Smooth muscle cell (in vitro differentiated cells): ENCODE measurements around the gene NEBL. TPM values are rescaled to one million over a fixed set of nuclear protein-coding genes. Genes with fewer than 3 reads are reported as not detected.

Source experiments
- DNase-seq: peaks from one replicate; lab custom pipeline; 2025; ENCODE audit not compliant: unreplicated experiment; lab: John Stamatoyannopoulos, UW
- H2AFZ ChIP-seq: fragments of 200-600 bp; sonication (generic); 2 replicates; pipeline ENCODE4 v1.6.0; 2016; ENCODE audit warnings: antibody characterized with exemption, low read depth, mild to moderate bottlenecking
- H3F3A ChIP-seq: fragments of 200-600 bp; sonication (generic); 2 replicates; pipeline ENCODE4 v1.6.0; 2017; ENCODE audit warnings: antibody characterized with exemption, low read depth
- H3K27ac ChIP-seq: fragments of 200-600 bp; sonication (generic); 2 replicates; pipeline ENCODE4 v1.5.1; 2016; ENCODE audit warnings: low read depth, mild to moderate bottlenecking
- H3K27me3 ChIP-seq: fragments of 200-600 bp; sonication (generic); 2 replicates; pipeline ENCODE4 v1.6.1; 2016; ENCODE audit warnings: low read depth, mild to moderate bottlenecking
- H3K36me3 ChIP-seq: fragments of 200-600 bp; sonication (generic); 2 replicates; pipeline ENCODE4 v1.5.1; 2016; ENCODE audit warnings: low read depth
- H3K4me1 ChIP-seq: fragments of 200-600 bp; sonication (generic); 2 replicates; pipeline ENCODE4 v1.5.1; 2016; ENCODE audit warnings: low read depth
- H3K4me2 ChIP-seq: fragments of 200-600 bp; sonication (generic); 2 replicates; pipeline ENCODE4 v1.6.0; 2016; ENCODE audit warnings: mild to moderate bottlenecking
- H3K4me3 ChIP-seq: fragments of 200-600 bp; sonication (generic); 2 replicates; pipeline ENCODE4 v1.5.1; 2016; ENCODE audit warnings: mild to moderate bottlenecking
- H3K79me2 ChIP-seq: fragments of 200-600 bp; sonication (generic); 2 replicates; pipeline ENCODE4 v1.6.0; 2016; ENCODE audit warnings: low read depth, mild to moderate bottlenecking
- H3K9ac ChIP-seq: fragments of 200-600 bp; sonication (generic); 2 replicates; pipeline ENCODE4 v1.6.0; 2016; ENCODE audit warnings: low read depth
- H3K9me3 ChIP-seq: fragments of 200-600 bp; sonication (generic); replicated peaks from 2 replicates; pipeline ENCODE4 v1.5.1; 2016; ENCODE audit warnings: low read depth
- H4K20me1 ChIP-seq: fragments of 200-600 bp; sonication (generic); 2 replicates; pipeline ENCODE4 v1.6.0; 2016; ENCODE audit warnings: low read depth
- CTCF ChIP-seq: fragments of 200-600 bp; sonication (generic); IDR thresholded peaks from 2 replicates; pipeline ENCODE4 v1.5.1; 2017; ENCODE audit warnings: borderline replicate concordance, mild to moderate bottlenecking, antibody characterized with exemption; ENCODE audit not compliant: insufficient read depth, poor library complexity, severe bottlenecking
- WGBS: methylation state at CpG from one replicate; pipeline ENCODE4 v1.1.7; 2016; ENCODE audit warnings: low lambda C conversion rate; 5-methylcytosine and 5-hydroxymethylcytosine counted together
- polyA plus RNA-seq: library from polyadenylated mRNA; unstranded; fragments of >200 nt; fragmentation: Nextera tagmentation; extraction: Ambion mirVana; gene quantifications from 2 replicates; pipeline ENCODE4 v1.2.1, GENCODE V29; 2016
- total RNA-seq: library from RNA; depleted of rRNA; stranded (reverse); fragments of >200 nt; gene quantifications from 2 replicates; pipeline ENCODE4 v1.2.3, GENCODE V29; 2014

The NEBL gene
- total and polyA plus RNA-seq, 2 experiments from 2014 or later: 1.8 to 12.8 TPM

- no peak overlapping the region for H3K27ac ChIP-seq
- H3K4me1 ChIP-seq: no peaks in the 10 kb centered on the region
- H3K9me3 ChIP-seq: no peaks in the 10 kb centered on the region
- no peaks in the 10 kb centered on the region for H3K27me3 ChIP-seq
- DNase-seq: no peak
- TF ChIP-seq CTCF: no peak
- H3K9ac ChIP-seq: no peak overlapping the region
- no peaks in the 10 kb centered on the region for H3K79me2 ChIP-seq
- H3K4me3 ChIP-seq: no peak overlapping the region
- H2AFZ ChIP-seq: no peak overlapping the region
- no peaks in the 10 kb centered on the region for H3F3A ChIP-seq
- no peaks in the 10 kb centered on the region for H4K20me1 ChIP-seq
- H3K4me2 ChIP-seq: no peak overlapping the region
- H3K36me3 ChIP-seq: no peaks in the 10 kb centered on the region
Observed at GRCh38 chr10:20936396-20936795, 39.3 kb upstream of the NEBL start.

- no peak for TF ChIP-seq CTCF
Observed at GRCh38 chr10:20935931-20936330, 38.8 kb upstream of the NEBL start.

GRCh38 chr10:20935301-20935700 lies 38.2 kb upstream of the NEBL start:
- H3K9ac ChIP-seq: no peak overlapping the region
- DNase-seq: no peak
- H4K20me1 ChIP-seq: no peaks in the 10 kb centered on the region
- no peak overlapping the region for H3K27ac ChIP-seq
- no peaks in the 10 kb centered on the region for H3K36me3 ChIP-seq
- H2AFZ ChIP-seq: no peak overlapping the region
- H3K79me2 ChIP-seq: no peaks in the 10 kb centered on the region
- H3F3A ChIP-seq: no peaks in the 10 kb centered on the region
- H3K4me1 ChIP-seq: no peaks in the 10 kb centered on the region
- WGBS: 93% methylated on average over 8 of the region's 8 CpGs
- no peak overlapping the region for H3K4me2 ChIP-seq
- no peaks in the 10 kb centered on the region for H3K27me3 ChIP-seq
- no peak overlapping the region for H3K4me3 ChIP-seq
- TF ChIP-seq CTCF: no peak
- H3K9me3 ChIP-seq: no peaks in the 10 kb centered on the region

More at GRCh38 chr10:20935931-20936330, 38.8 kb upstream of the NEBL start:
- 78% methylated on average over 2 of the region's 2 CpGs for WGBS
- Histone ChIP-seq H3K27me3 (no peaks in the 10 kb centered on the region), H3K4me3 (no peak overlapping the region), H3K4me1 (no peaks in the 10 kb centered on the region), H3F3A (no peaks in the 10 kb centered on the region), H2AFZ (no peak overlapping the region), H3K27ac (no peak overlapping the region), H3K9me3 (no peaks in the 10 kb centered on the region), H3K4me2 (no peak overlapping the region), H4K20me1 (no peaks in the 10 kb centered on the region), H3K79me2 (no peaks in the 10 kb centered on the region), H3K36me3 (no peaks in the 10 kb centered on the region), H3K9ac (no peak overlapping the region)
- no peak for DNase-seq

- H3K9me3 ChIP-seq: no peaks in the 10 kb centered on the region
- no peaks in the 10 kb centered on the region for H3K79me2 ChIP-seq
- no peak overlapping the region for H2AFZ ChIP-seq
- no peak overlapping the region for H3K4me3 ChIP-seq
- DNase-seq: no peak
- no peaks in the 10 kb centered on the region for H3K36me3 ChIP-seq
- H3K9ac ChIP-seq: no peak overlapping the region
- WGBS: 81% methylated on average over 2 of the region's 2 CpGs
- H3K27ac ChIP-seq: no peak overlapping the region
- no peaks in the 10 kb centered on the region for H3F3A ChIP-seq
- H3K4me1 ChIP-seq: no peaks in the 10 kb centered on the region
- no peak for TF ChIP-seq CTCF
- H4K20me1 ChIP-seq: no peaks in the 10 kb centered on the region
- no peaks in the 10 kb centered on the region for H3K27me3 ChIP-seq
- no peak overlapping the region for H3K4me2 ChIP-seq
Observed at GRCh38 chr10:20933705-20934104, 36.6 kb upstream of the NEBL start.
